Occipital lobe (tissue), 3 donors: ENCODE data around the gene ZBTB7B. TPM values are rescaled to one million over a fixed set of nuclear protein-coding genes. Genes with fewer than 3 reads are reported as not detected.

Source experiments
- DNase-seq: peaks from one replicate; lab custom pipeline; 2025; lab: John Stamatoyannopoulos, UW
- small RNA-seq: library from RNA; depleted of rRNA; stranded (forward); fragments of <200 nt; gene quantifications from one replicate; pipeline ENCODE3, GENCODE V24; 2014
- total RNA-seq: library from RNA; depleted of rRNA; stranded (reverse); fragments of >200 nt; gene quantifications from one replicate; pipeline ENCODE4 v1.2.3, GENCODE V29; 2014

The ZBTB7B gene
- total RNA-seq, 1 donor from 2014 or later: 1.7 TPM

DNA sequence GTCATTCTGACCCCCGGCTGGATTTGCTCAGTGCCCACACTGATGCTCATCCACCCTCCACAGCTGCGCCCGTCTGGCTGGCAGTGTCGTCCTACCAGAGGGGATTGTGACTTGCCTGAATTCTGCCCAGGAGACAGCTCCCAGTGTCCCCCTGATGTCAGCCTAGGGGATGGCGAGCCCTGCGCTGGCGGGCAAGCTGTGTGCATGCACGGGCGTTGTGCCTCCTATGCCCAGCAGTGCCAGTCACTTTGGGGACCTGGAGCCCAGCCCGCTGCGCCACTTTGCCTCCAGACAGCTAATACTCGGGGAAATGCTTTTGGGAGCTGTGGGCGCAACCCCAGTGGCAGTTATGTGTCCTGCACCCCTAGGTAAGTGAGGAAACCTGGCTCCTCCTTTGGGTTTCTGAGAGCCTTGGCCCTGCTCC lies 55.2 kb downstream of the ZBTB7B start:
- DNase-seq: no peak

- no peak for DNase-seq
Observed at GRCh38 chr1:155060736-155061135, 58.1 kb downstream of the ZBTB7B start.

DNA sequence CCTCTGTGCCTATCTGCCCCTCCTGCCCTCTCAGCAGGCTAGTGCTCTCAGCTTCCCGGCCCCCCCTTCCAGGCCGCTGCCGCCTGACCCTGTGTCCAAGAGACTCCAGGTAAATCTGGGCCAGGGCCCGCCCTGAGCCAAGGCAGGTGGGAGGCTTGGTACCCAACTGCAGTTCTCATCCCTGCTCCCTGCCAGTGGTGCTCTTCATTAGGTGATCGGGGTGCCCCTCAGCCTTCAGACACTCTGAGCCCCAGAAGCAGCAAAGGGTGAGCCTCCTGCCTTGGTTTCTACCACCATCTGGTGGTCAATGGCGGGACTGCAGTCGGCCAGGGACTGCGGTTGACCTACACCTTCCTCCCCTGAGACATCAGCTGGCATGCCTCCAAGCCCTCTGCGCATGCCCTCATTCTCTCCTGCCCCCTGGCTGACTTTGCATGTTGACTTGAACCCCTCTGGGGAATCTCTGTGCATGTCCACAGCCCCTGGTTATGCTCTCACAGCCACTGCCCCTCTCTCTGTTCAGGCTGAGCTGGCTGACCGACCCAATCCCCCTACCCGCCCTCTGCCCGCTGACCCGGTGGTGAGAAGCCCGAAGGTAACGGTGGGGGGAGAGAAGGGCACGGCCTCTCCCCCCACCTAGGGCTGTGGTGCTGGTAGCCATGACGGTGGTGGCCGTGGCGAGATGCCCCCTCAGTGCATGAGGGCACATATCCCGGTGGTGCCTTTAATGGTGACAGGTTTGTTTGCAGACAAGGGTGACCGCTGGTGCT lies 59.0 kb downstream of the ZBTB7B start:
- peak; percentile 37 for DNase-seq

DNA sequence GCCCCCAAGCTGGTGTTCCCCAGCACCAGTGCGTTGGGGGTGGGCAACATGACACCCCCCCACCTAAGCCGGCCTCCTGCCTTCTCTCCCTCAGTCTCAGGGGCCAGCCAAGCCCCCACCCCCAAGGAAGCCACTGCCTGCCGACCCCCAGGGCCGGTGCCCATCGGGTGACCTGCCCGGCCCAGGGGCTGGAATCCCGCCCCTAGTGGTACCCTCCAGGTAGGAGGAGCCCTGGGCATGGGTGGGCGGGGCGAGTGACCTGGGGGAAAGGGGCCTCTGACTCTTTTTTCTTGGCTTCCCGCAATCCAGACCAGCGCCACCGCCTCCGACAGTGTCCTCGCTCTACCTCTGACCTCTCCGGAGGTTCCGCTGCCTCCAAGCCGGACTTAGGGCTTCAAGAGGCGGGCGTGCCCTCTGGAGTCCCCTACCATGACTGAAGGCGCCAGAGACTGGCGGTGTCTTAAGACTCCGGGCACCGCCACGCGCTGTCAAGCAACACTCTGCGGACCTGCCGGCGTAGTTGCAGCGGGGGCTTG lies 59.6 kb downstream of the ZBTB7B start:
- DNase-seq: no peak

GRCh38 chr1:155062702-155063411 lies 60.3 kb downstream of the ZBTB7B start:
- no peak for DNase-seq

DNA sequence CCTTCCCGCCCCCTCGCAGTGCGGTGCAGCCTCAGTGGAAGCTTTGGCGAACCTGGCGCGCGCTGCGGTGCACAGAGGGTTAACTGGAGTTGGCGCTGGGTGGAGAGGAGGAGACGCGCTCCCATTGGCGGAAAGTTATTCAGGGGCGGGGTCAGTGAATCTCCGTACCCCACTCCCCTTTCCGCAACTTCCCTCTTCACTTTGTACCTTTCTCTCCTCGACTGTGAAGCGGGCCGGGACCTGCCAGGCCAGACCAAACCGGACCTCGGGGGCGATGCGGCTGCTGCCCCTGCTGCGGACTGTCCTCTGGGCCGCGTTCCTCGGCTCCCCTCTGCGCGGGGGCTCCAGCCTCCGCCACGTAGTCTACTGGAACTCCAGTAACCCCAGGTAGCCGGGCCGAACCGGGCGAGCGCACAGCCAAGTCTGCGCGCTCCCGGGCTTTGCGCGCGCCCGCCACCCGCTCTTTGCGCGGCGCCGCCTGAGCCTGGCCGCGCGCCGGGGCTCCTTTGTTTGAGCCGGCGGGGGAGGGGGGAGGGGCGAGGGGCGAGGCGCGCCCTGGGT lies 61.0 kb downstream of the ZBTB7B start, which contains the start of gene EFNA4:
Gene EFNA4 (plus strand): TSS at position 191 of the 561 bp plus-strand sequence. CDS start 84 bp downstream, at position 275.
- DNase-seq: peak; percentile 21

- no peak for DNase-seq
Observed at GRCh38 chr1:155064111-155064831, 61.7 kb downstream of the ZBTB7B start.

DNA sequence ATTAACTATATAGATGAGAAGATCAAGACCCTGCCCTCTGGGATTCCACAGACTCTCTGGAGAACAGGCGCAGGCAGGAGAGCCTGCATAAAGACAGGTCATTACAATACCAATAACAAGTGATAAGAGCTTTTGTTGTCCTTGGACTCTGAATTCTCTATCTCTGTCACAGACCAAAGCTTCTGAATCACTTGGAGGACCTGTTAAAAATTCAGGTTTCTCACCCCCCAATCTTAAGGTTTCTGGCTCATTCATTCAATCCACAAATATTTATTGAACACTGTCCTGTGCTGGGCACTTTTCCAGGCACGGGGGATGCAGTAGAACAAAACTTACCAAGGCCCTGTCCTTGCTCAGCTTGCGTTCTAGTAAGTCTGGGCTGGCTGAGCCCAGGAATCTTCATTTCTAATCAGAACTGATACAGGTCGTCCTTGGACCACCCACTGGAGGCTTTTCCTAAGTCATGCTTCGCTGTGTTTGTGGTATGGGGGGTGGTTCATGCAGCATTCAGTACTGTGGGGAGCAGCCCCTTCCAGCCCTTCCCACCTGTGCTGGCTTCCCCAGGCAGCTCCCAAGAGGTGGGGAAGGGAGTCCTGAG lies 62.3 kb downstream of the ZBTB7B start:
- DNase-seq: no peak

DNA sequence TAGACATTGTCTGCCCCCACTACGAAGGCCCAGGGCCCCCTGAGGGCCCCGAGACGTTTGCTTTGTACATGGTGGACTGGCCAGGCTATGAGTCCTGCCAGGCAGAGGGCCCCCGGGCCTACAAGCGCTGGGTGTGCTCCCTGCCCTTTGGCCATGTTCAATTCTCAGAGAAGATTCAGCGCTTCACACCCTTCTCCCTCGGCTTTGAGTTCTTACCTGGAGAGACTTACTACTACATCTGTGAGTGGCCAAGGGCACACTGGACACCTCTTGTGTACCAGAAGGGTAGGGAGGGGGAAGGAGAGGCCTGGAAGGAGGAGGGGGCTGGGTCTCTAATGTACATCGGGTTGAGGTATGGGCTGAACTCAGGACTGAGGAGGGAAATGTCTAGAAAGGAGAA lies 64.2 kb downstream of the ZBTB7B start:
- no peak for DNase-seq

Small RNA genes lying within 50 kb of the gene (small RNA-seq; reads per million reads assigned to genes)
- gene MIR4258: not detected

Other genes with a start within 250 kb of the ZBTB7B start
- gene KCNN3, start 132.5 kb upstream of the ZBTB7B start, total RNA-seq: 3.6 TPM
- gene PMVK, start 66.1 kb upstream of the ZBTB7B start, total RNA-seq: 12.0 TPM
- 25.0 TPM for gene PBXIP1, start 46.7 kb upstream of the ZBTB7B start, total RNA-seq
- gene PYGO2, start 41.0 kb upstream of the ZBTB7B start, total RNA-seq: 11.2 TPM
- gene SHC1, start 32.1 kb upstream of the ZBTB7B start, total RNA-seq: 10.0 TPM
- 12.2 TPM for gene CKS1B, start 28.1 kb upstream of the ZBTB7B start, total RNA-seq
- gene FLAD1, start 19.5 kb upstream of the ZBTB7B start, total RNA-seq: 17.2 TPM
- gene LENEP, start 9.2 kb upstream of the ZBTB7B start, total RNA-seq: 2.7 TPM
- gene DCST2, start 31.0 kb downstream of the ZBTB7B start, total RNA-seq: 0.16 TPM
- not detected for gene DCST1, start 31.0 kb downstream of the ZBTB7B start, total RNA-seq
- gene ADAM15, start 48.5 kb downstream of the ZBTB7B start, total RNA-seq: 13.3 TPM
- 0.62 TPM for gene EFNA4, start 60.9 kb downstream of the ZBTB7B start, total RNA-seq
- gene EFNA3, start 76.0 kb downstream of the ZBTB7B start, total RNA-seq: 7.6 TPM
- gene EFNA1, start 125.1 kb downstream of the ZBTB7B start, total RNA-seq: 2.7 TPM
- 6.2 TPM for gene SLC50A1, start 133.1 kb downstream of the ZBTB7B start, total RNA-seq
- 12.0 TPM for gene DPM3, start 137.7 kb downstream of the ZBTB7B start, total RNA-seq
- 59.0 TPM for gene KRTCAP2, start 170.5 kb downstream of the ZBTB7B start, total RNA-seq
- 21.1 TPM for gene TRIM46, start 171.0 kb downstream of the ZBTB7B start, total RNA-seq
- gene THBS3, start 205.1 kb downstream of the ZBTB7B start, total RNA-seq: 8.3 TPM
- gene MTX1, start 205.9 kb downstream of the ZBTB7B start, total RNA-seq: 15.3 TPM